HCEC 1CT (cell line): ENCODE data around the gene ZACN.

Experiments
- DNase-seq: peaks from one replicate; pipeline ENCODE4 v3.0.0-alpha.2; 2017

ZACN gene

DNA sequence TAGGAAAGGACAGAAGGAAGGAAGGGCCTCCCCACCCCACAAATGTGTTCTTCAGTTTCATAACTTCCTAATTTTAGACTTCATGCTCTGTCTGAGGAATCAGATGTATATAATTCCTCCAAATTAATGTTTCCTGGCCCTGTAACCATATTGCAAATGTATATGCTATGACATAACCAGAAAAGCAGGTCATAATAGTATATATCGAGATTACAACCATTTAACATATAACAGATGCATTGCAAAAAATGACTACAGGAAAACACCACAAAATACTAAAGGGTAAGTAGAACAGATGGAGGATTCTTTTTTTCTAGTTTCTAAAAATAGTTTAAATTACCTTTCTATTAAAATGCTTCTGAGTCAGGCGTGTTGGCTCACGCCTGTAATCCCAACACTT is 27.7 kb downstream of the ZACN start:
- no peak for DNase-seq

DNA sequence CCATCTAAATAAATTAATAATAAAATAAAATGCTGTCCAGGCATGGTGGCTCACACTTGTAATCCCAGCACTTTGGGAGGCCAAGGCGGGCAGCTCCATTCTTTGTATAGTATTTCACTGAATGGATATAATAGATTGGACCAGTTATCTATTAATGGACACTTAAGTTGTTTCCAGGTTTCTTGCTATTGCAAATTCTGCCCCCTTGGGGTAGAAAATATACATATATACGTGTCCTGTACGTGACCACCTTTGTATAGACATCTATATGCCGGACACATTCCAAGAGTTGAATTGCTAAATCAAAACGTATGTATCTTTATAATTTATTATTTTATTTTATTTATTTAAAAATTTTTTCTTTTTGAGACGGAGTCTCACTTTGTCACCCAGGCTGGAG is 28.5 kb downstream of the ZACN start:
- DNase-seq: peak; percentile 17

DNA sequence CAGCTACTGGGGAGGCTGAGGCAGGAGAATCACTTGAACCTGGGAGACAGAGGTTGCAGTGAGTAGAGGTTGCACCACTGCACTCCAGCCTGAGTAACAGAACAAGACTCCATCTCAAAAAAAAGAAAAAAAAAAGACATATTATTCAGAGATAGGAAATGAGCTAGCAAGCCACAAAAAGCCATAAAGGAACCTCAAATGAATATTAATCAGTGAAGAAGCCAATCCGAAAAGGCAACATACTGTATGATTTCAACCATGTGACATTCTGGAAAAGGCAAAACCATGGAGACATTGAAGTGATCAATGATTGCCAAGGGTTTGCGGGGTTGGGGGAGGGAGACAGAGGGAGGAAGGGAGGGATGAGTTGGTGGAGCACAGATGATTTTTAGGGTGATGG is 33.0 kb downstream of the ZACN start:
- no peak for DNase-seq

DNA sequence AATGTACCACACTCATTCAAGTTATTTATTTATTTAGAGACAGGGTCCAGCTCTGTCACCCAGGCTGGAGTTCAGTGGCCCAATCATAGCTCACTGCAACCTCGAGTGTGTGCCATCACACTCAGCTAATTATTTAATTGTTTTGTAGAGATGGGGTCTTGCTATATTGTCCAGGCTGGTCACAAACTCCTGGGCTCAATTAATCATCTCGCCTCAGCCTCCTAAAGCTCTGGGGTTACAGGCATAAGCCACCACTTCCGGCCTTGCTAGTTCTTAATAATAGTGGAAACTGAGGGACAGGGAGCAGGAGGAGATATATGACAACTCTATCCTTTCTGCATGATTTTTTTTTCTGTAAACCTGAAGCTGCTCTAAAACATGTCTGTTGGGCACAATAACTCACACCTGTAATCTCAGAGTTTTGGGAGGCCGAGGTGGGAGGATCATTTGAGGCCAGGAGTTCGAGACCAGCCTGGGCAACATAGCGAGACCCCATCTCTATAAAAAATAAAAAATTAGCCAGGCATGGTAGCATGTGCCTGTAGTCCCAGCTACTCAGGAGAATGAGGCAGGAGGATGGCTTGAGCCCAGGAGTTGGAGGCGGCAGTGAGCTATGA is 36.3 kb downstream of the ZACN start:
- no peak for DNase-seq

DNA sequence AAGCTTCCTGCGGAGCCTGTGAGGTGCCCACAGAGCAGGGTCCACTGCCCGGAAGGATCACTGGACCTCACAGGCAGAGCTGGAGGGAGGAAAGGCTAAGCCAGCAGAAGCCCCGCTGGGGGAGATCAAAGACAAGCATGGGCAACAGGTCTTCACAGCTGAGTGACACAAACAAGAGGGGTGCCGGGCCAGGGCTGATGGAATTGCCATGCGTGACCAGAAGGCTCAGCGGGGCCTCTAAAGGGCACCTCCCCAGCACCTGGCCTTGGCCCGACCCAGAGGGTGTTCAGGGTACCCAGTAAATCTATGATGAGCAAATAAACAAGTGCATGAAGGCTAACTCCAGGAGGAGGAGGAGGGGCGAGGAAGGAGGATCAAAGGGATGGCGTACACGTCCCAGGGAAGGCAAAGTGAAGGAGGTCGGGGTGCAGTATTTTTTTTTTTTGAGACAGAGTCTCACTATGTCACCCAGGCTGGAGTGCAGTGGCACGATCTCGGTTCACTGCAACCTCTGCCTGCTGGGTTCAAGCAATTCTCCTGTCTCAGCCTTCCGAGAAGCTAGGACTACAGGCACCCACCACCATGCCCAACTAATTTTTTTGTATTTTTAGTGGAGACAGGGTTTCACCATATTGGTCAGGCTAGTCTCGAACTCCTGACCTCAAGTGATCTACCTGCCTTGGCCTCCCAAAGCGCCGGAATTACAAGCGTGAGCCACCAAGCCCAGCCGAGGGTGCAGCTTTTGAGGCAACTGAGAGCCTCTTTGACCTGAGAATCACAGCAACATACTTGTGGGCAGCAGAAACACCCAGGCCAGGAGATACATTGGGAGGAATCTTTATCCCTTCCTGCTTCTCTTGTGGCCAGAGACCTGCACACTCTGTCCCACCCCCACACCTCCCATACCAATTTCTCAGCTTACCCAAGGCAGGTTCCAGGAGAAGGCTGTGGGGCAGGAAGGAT is 40.7 kb downstream of the ZACN start:
- DNase-seq: no peak

DNA sequence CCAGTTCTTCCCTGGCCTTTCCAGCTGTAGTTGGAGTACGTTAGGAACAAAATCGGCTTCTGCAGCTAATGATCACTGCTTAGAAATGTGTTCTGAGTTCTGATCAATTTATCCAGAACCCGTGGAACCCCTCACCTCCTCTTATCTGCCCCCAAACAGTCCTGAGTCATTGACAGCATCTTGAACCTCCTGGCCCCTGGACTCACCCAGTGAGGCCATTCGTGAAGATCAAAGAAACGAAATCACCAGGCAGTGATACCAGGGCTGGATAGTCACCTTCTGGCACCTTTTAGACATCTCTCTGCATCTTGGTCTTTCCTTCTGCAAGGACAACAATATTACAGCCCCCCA is 41.7 kb downstream of the ZACN start:
- DNase-seq: no peak

DNA sequence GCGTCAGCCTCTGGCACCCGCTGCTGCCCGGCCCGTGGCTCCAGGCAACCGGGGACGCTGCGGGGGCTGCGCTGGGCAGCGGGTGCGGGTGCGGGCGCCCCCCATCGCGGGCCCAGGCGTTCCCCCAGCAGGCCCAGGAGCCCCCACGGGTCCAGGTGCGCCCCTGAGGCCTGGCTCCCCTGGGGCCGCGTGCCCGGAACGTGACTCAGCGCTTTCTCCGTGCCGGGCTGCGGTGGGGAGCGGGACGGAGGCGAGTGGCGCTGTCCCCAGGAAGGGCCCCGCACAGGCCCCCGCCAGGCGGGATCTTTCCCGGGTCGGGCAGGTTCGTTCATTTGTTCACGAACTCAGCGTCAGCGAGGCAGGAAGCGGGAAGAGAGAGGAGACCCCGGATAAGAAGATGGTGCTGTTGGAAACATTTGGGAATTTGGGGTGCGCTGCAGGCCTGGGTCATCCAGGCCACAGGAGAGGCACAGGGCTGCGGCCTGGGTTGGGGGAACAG is 43.0 kb downstream of the ZACN start:
- DNase-seq: no peak

DNA sequence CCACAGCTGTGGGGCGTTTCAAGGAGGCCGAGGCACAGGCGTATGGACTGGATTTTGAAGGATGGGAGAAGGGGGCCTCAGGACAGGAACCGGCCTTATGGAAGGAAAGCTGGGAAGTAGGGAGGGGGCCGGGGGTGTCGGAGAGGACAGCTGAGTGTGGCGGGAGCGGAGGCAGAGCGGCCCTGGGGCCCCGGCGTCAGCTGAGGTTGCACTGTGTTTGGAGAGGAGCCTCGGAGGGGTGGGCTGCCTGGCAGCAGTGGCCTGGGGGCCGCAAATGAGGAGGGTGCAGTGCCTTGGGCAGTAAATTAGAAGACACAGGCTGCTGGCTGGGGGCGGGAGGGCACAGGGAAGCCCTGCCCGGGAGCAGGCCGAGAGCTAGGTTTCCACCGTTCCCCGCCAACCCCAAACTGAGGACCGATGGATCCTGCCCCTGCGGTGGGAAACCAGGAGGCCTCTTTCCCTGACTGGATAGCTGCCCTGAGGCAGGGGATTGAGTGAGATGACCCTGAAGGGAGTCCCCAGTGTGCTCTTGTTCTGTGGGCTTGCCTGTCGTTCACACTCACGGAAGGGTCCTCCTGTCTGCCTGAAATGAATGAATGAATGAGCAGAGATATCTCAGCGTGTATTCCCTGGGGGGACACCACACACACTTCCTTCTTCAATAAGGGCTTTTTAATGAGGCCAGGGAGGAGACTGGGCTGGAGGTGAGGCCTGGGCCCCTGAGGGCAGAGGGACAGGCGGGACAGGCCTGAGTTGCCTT is 43.6 kb downstream of the ZACN start:
- DNase-seq: no peak

DNA sequence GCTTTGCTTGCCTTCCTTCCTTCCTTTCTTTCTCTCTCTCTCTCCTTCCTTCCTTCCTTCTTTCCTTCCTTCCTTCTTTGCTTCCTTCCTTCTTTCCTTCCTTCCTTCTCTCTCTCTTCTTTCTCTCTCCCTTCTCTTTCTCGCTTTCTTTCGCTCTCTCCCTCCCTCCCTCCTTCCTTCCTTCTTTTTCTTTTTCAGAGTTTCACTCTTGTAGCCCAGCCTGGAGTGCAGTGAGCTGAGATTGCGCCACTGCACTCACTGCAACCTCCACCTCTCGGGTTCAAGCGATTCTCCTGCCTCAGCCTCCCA is 44.2 kb downstream of the ZACN start:
- no peak for DNase-seq

DNA sequence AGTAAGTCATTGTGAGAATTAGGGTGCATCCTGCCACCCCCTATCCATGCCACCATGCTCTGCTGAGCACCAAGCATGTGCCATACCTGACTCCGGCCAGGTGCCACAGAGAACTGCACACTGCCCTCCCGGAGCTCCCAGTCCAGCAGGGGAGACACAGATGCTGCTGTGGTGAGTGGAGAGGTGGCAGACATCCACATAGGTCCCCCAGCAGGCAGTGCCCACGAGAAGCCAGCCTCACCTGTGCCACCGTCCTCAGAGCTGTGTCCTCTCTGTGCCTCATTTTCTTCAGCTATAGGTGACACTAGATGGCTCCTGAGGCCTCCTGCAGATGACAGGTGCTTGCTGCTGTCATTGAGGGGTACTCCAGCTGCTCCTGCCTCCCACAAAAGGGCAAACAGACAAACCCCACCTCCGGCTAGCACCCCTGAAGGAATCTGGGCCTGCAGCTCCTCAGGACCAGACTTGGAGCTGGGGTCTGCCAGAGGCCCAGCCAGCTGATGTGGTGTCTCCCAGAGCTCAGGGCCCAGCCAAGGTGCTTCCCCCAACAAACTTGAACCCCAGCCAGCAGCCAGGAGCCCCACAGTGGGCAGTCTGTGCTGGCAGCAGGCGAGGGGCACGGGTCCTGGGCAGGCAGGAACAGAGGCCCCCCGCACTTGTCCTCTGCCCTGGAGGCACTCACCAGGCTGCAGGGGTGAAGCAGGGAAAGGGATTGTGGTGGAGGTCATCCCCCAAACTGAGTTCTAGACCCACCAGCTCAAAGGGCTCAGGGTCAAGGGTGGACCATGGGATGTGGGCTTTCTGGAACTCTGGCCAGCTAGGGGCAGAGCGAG is 45.0 kb downstream of the ZACN start:
- DNase-seq: no peak

DNA sequence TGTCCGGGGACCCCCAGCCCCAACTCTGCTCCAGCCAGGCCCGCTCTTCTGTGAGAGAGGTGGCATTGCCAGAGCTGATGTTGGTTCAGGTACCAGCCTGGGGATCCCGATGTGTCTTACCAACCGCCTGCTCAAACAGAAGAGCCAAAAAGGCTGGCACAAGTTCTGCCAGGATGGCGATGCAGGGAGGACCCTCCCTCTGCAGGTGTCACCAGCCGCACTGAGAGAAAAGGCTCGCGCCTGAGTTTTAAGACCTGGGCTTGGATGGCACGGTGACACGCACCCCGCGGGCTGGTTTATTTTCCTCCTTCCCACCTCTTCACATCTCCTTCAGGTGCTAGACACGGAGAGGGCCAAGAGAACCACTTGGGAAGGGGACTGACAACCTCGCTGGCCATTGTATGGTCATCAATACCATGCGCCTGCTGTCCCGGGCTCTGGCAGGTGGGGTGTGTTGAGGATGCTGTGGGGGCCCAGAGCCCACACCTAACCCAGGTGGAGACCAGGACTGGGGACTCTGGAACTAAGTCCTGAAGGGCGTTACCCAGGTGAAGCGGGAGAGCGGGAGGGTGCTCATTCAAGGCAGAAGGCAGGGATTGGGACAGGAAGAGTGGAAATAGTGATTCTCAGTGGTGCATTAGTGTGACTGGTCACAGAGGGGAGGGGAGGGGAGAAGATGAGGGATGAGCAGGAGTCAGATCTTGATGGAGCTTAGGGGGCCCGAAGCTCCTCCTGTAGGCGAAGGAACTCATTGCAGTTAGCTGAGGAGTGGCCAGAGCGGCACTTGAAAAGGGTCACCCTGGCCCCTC is 45.8 kb downstream of the ZACN start:
- no peak for DNase-seq

DNA sequence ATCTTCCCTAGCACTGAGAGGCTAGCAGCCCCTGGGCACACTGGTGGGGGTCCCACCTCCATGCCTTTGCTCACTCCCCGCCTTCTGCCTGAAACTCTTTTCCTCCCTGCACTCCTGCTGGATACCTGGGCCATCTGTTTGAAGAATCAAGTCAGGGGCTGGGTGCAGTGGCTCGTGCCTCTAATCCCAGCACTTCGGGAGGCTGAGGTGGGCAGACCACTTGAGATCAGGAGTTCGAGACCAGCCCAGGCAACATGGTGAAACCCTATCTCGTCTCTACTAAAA is 46.4 kb downstream of the ZACN start:
- DNase-seq: no peak

DNA sequence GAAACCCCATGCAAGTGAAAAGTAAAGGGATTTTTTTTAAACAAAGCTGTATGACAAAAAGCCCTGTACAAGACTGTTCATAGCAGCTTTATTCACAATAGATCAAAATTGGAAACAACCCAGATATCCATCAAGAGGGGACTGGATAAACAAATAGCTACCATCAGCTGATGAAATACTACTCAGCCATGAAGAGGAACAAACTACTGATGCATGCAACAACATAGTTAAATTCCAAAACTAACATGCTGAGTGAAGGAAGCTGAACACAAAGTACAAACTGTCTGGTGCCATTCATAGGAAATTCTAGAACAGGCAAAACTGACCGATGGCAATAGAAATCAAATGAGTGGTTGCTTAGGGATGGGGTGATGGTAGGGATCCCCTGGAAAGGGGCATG is 46.9 kb downstream of the ZACN start:
- DNase-seq: no peak

DNA sequence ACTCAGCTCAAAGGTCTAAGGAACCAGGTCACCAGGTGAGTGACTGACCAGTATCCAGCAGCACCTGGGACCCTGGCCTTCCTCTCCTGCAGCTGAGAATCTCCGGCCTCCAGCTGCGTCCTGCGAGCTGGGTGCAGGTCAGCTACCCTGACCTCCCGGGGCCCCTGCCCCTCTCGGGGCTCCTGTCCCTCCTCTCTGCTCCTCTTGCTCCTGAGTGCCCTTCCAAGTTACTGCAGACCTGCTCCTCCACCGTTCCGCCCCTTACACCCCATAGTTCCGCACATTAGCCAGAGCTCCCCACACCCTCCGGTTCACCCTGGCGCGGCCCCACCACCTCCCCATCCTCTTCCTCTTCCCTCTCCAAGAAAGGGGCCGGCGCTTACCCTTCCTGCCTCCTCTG is 51.5 kb downstream of the ZACN start:
- no peak for DNase-seq

DNA sequence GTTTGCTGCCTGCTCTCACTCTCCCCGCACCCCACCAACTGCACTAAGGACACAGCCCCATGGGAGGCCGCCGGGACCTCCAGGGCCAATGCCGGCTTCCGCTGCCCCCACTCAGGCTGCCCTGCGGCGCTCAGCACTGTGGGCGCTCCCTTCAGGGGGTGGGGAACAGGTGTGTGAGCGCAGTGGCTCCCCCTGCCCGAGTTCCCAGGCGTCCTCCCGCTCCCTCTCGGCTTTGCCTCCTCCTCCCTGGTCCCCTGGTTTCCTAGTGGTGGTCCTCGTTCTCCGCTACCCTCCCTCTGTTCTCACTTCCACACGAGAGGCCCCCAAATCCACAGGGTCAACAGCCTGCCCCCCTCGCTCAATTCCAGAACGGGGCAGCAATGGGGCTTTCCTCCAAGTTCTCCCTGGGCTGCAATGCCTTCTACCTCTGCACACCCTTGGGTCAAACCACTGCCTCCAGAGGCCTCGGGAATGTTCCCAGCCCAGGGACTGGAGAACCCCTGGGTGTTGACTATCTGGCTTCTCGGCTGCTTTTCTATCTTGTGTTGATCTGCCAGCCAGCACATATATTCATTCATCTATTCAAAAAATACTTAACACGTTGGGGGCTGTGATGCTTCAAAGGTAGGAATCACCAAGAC is 52.2 kb downstream of the ZACN start:
- no peak for DNase-seq

DNA sequence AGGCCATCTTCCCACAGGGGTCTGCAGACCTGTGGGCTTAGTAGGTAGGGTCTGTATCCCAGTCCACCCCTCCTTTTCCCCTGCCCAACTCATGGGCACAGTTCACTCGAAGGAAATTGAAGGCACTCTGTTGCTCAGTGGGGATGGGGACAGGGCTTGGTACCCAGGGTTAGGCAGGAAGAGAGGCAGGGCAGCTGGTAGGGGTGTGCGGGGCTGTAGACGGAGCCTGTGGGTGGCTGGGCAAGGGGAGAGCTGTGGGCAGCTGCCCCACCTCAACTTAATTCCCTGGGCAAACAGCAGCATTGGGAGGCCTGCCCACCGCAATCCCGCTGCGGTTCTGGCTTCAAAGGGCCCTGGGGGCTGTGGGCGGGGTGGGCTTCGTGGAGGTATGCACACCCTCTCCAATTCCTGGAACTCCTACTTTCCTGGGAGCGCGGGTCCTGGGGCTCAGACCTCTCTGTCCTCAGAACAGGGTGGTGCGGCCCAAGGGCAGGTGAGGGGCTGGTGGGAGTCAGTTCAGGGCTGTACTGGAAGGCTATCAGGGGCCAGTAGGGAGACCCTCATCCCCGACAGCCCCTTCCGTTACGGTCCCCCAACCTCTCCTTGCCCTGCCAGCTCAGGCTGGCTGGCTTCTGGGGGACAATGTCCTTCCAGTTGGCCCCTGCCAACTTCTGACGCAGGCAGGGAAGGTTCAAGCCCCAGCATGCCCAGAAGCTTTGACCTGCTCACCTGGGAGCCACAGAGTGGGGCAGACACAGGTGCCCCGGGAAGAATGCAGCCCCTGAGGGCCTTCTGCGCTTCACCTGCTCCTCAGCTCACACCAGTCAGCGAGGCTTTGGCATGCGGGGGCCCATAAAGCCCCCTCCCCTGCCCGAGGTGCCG is 53.0 kb downstream of the ZACN start:
- DNase-seq: no peak
